Vagina (tissue), 2 donors: ENCODE data around the gene GRIK2. TPM values are rescaled to one million over a fixed set of nuclear protein-coding genes. Genes with fewer than 3 reads are reported as not detected.

Experiments used
- DNase-seq, 2 donors: peaks; one replicate each; pipeline ENCODE4 v3.0.0-alpha.2; 2017; ENCODE audit errors: extremely low spot score in 2 of 2
- H3K27ac ChIP-seq: fragments of 200-600 bp; sonication (generic); one replicate; pipeline ENCODE4 v1.5.1; 2019
- H3K27me3 ChIP-seq: fragments of 200-600 bp; sonication (generic); one replicate; pipeline ENCODE4 v1.5.1; 2019
- H3K36me3 ChIP-seq, 2 donors: fragments of 200-600 bp; sonication (generic); one replicate each; pipeline ENCODE4 v1.5.1; 2017 to 2019
- H3K4me1 ChIP-seq: fragments of 200-600 bp; sonication (generic); one replicate; pipeline ENCODE4 v1.5.1; 2019
- H3K4me3 ChIP-seq, 2 donors: fragments of 200-600 bp; sonication (generic); 1 replicate in 1 of 2; 2 replicates in 1 of 2; pipeline ENCODE4 v1.5.1; 2016 to 2019
- H3K9me3 ChIP-seq: fragments of 200-600 bp; sonication (generic); one replicate; pipeline ENCODE4 v1.5.1; 2019
- CTCF ChIP-seq, 3 experiments: fragments of 450-650 bp in 2 of 3; fragments of 200-600 bp in 1 of 3; sonication (generic) in 1 of 3; IDR thresholded peaks; one replicate each; pipeline ENCODE4 v1.5.1; 2017 to 2019; ENCODE audit warnings: antibody characterized with exemption in 3 of 3, mild to moderate bottlenecking in 2 of 3, moderate library complexity in 2 of 3
- POLR2A ChIP-seq, 2 donors: fragments of 450-650 bp; IDR thresholded peaks; one replicate each; pipeline ENCODE4 v1.6.1; 2017; ENCODE audit warnings: antibody characterized with exemption in 2 of 2, mild to moderate bottlenecking in 2 of 2, moderate library complexity in 2 of 2
- POLR2AphosphoS5 ChIP-seq, 2 donors: sonication (generic); formaldehyde crosslinking; IDR thresholded peaks; one replicate each; pipeline ENCODE4 v1.9.0; 2017; ENCODE audit warnings: antibody characterized with exemption in 2 of 2, mild to moderate bottlenecking in 2 of 2, low read depth in 1 of 2; ENCODE audit not compliant: insufficient read depth in 1 of 2
- intact Hi-C: fragments of 100-400 bp; cut with DNase I; formaldehyde crosslinking; loops from one replicate; pipeline ENCODE4 v1.15.1; 2023
- total RNA-seq: library from RNA; depleted of rRNA; stranded (reverse); fragments of >200 nt; gene quantifications from one replicate; pipeline ENCODE4 v1.2.3, GENCODE V29; 2016

Gene GRIK2
- total RNA-seq, 1 donor from 2014 or later = 8.8 TPM

- no peak for TF ChIP-seq CTCF (IDR thresholded peaks at IDR 0.05)
- TF ChIP-seq POLR2A (IDR thresholded peaks at IDR 0.05) = no peak
- TF ChIP-seq POLR2AphosphoS5 (IDR thresholded peaks at IDR 0.05; ENCODE audit: insufficient read depth in 1 of 2, low read depth in 1 of 2) = no peak
- Histone ChIP-seq H3K4me1 (no peaks in the 10 kb centered on the region), H3K27me3 (no peaks in the 10 kb centered on the region), H3K27ac (no peak overlapping the region), H3K9me3 (no peaks in the 10 kb centered on the region), H3K4me3 (no peak overlapping the region), H3K36me3 (no peaks in the 10 kb centered on the region)
- intact Hi-C loops = no loop called here
- DNase-seq = no peak
These were observed 348.1 kb downstream of the GRIK2 start for GRCh38 chr6:101741474-101742171.

GRCh38 chr6:101747160-101747559 lies 353.7 kb downstream of the GRIK2 start:
- intact Hi-C loops = no loop called here
- Histone ChIP-seq H3K4me3 (no peak overlapping the region), H3K4me1 (no peaks in the 10 kb centered on the region), H3K27me3 (no peaks in the 10 kb centered on the region), H3K27ac (no peak overlapping the region), H3K9me3 (no peaks in the 10 kb centered on the region), H3K36me3 (no peaks in the 10 kb centered on the region)
- DNase-seq = no peak
- TF ChIP-seq POLR2A (IDR thresholded peaks at IDR 0.05) = no peak
- TF ChIP-seq CTCF (IDR thresholded peaks at IDR 0.05) = no peak
- no peak for TF ChIP-seq POLR2AphosphoS5 (IDR thresholded peaks at IDR 0.05; ENCODE audit: insufficient read depth in 1 of 2, low read depth in 1 of 2)

GRCh38 chr6:101747716-101748115 lies 354.2 kb downstream of the GRIK2 start:
- DNase-seq = no peak
- no peaks in the 10 kb centered on the region for H3K36me3 ChIP-seq
- no peak overlapping the region for H3K27ac ChIP-seq
- no peaks in the 10 kb centered on the region for H3K9me3 ChIP-seq
- no peaks in the 10 kb centered on the region for H3K27me3 ChIP-seq
- no peak overlapping the region for H3K4me3 ChIP-seq
- intact Hi-C loops = no loop called here
- TF ChIP-seq POLR2AphosphoS5 (IDR thresholded peaks at IDR 0.05; ENCODE audit: insufficient read depth in 1 of 2, low read depth in 1 of 2) (no peak), POLR2A (IDR thresholded peaks at IDR 0.05) (no peak), CTCF (IDR thresholded peaks at IDR 0.05) (no peak)
- H3K4me1 ChIP-seq = no peaks in the 10 kb centered on the region

- H3K27me3 ChIP-seq = no peaks in the 10 kb centered on the region
- no peak for DNase-seq
- no peaks in the 10 kb centered on the region for H3K36me3 ChIP-seq
- intact Hi-C loops = no loop called here
- no peaks in the 10 kb centered on the region for H3K9me3 ChIP-seq
- H3K4me1 ChIP-seq = no peaks in the 10 kb centered on the region
- no peak overlapping the region for H3K4me3 ChIP-seq
- no peak overlapping the region for H3K27ac ChIP-seq
- TF ChIP-seq POLR2A (IDR thresholded peaks at IDR 0.05) = no peak
- TF ChIP-seq POLR2AphosphoS5 (IDR thresholded peaks at IDR 0.05; ENCODE audit: insufficient read depth in 1 of 2, low read depth in 1 of 2) = no peak
- TF ChIP-seq CTCF (IDR thresholded peaks at IDR 0.05) = no peak
These were observed 362.4 kb downstream of the GRIK2 start for GRCh38 chr6:101755931-101756330.

GRCh38 chr6:101758368-101758767 lies 364.9 kb downstream of the GRIK2 start:
- intact Hi-C loops = no loop called here
- no peaks in the 10 kb centered on the region for H3K27me3 ChIP-seq
- no peaks in the 10 kb centered on the region for H3K4me1 ChIP-seq
- no peak overlapping the region for H3K4me3 ChIP-seq
- TF ChIP-seq POLR2AphosphoS5 (IDR thresholded peaks at IDR 0.05; ENCODE audit: insufficient read depth in 1 of 2, low read depth in 1 of 2) = no peak
- TF ChIP-seq POLR2A (IDR thresholded peaks at IDR 0.05) = no peak
- no peak for DNase-seq
- no peak overlapping the region for H3K27ac ChIP-seq
- no peaks in the 10 kb centered on the region for H3K9me3 ChIP-seq
- H3K36me3 ChIP-seq = no peaks in the 10 kb centered on the region
